Measurements from ENCODE around the gene PARN. TPM values are rescaled to one million over a fixed set of nuclear protein-coding genes. Genes with fewer than 3 reads are reported as not detected.

PARN gene
- polyA plus RNA-seq, 3 donors = 18.4 to 24.4 (median 19.1) TPM

GRCh38 chr16:14424595-14424994 lies 205.5 kb downstream of the PARN start:
- DNase-seq = no peak
- Histone ChIP-seq H3K4me3 (replicated peaks in 1 of 3; ENCODE audit: low read depth in 2 of 3, low read length in 3 of 3) (no peak overlapping the region), H3K79me2 (ENCODE audit: insufficient read depth, low read length) (no peaks in the 10 kb centered on the region), H3K27ac (ENCODE audit: low read depth in 1 of 2, low read length in 2 of 2) (no peak overlapping the region), H2AFZ (ENCODE audit: insufficient read depth, low read depth, low read length, poor library complexity, severe bottlenecking) (no peak overlapping the region), H3K36me3 (replicated peaks in 1 of 2; ENCODE audit: control insufficient read depth in 1 of 2, insufficient read depth in 2 of 2, low read length in 2 of 2) (no peaks in the 10 kb centered on the region), H3K27me3 (ENCODE audit: control insufficient read depth in 2 of 2, insufficient read depth in 2 of 2, low read length in 2 of 2) (no peaks in the 10 kb centered on the region), H3K9ac (ENCODE audit: insufficient read depth, low read length, poor library complexity, severe bottlenecking) (no peak overlapping the region), H3K4me2 (replicated peaks; ENCODE audit: extremely low read depth, low read length, poor library complexity, severe bottlenecking) (no peak overlapping the region), H4K20me1 (ENCODE audit: insufficient read depth, low read length) (no peaks in the 10 kb centered on the region), H3K9me3 (replicated peaks in 1 of 2; ENCODE audit: control insufficient read depth in 1 of 2, insufficient read depth in 1 of 2, low read length in 2 of 2) (no peaks in the 10 kb centered on the region), H3K4me1 (ENCODE audit: control insufficient read depth in 1 of 2, insufficient read depth in 2 of 2, low read length in 2 of 2) (no peaks in the 10 kb centered on the region)
- H3K4me1 Mint-ChIP-seq = peaks cover 12% of the 10 kb centered on the region
- 78% methylated on average over 4 of the region's 4 CpGs for WGBS (ENCODE audit: insufficient coverage)
- H3K27ac Mint-ChIP-seq = no peak overlapping the region
- TF ChIP-seq CTCF (IDR thresholded peaks at IDR 0.05) = no peak
- intact Hi-C loops (cut with micrococcal nuclease) = no loop called here
- no peaks in the 10 kb centered on the region for H3K9me3 Mint-ChIP-seq
- H3K36me3 Mint-ChIP-seq = peaks cover 6 to 19% of the 10 kb centered on the region in 2 donors
- H3K27me3 Mint-ChIP-seq (ENCODE audit: low read depth in 3 of 3) = peaks cover 0 to 4% (median 1%) of the 10 kb centered on the region in 3 donors
- no peak overlapping the region for H3K4me3 Mint-ChIP-seq

GRCh38 chr16:14423344-14423743 lies 206.7 kb downstream of the PARN start:
- Histone ChIP-seq H3K4me3 (replicated peaks in 1 of 3; ENCODE audit: low read depth in 2 of 3, low read length in 3 of 3) (no peak overlapping the region), H3K4me1 (ENCODE audit: control insufficient read depth in 1 of 2, insufficient read depth in 2 of 2, low read length in 2 of 2) (no peaks in the 10 kb centered on the region), H3K27ac (ENCODE audit: low read depth in 1 of 2, low read length in 2 of 2) (no peak overlapping the region), H3K36me3 (replicated peaks in 1 of 2; ENCODE audit: control insufficient read depth in 1 of 2, insufficient read depth in 2 of 2, low read length in 2 of 2) (no peaks in the 10 kb centered on the region), H3K79me2 (ENCODE audit: insufficient read depth, low read length) (no peaks in the 10 kb centered on the region), H3K27me3 (ENCODE audit: control insufficient read depth in 2 of 2, insufficient read depth in 2 of 2, low read length in 2 of 2) (no peaks in the 10 kb centered on the region), H3K9me3 (replicated peaks in 1 of 2; ENCODE audit: control insufficient read depth in 1 of 2, insufficient read depth in 1 of 2, low read length in 2 of 2) (no peaks in the 10 kb centered on the region), H2AFZ (ENCODE audit: insufficient read depth, low read depth, low read length, poor library complexity, severe bottlenecking) (no peak overlapping the region), H3K4me2 (replicated peaks; ENCODE audit: extremely low read depth, low read length, poor library complexity, severe bottlenecking) (no peak overlapping the region), H4K20me1 (ENCODE audit: insufficient read depth, low read length) (no peaks in the 10 kb centered on the region), H3K9ac (ENCODE audit: insufficient read depth, low read length, poor library complexity, severe bottlenecking) (no peak overlapping the region)
- Mint-ChIP-seq H3K36me3 (peaks cover 1 to 10% of the 10 kb centered on the region in 2 donors), H3K9me3 (peaks cover 0 to 3% (median 0%) of the 10 kb centered on the region in 7 donors), H3K4me1 (peaks cover 14% of the 10 kb centered on the region), H3K4me3 (no peak overlapping the region), H3K27me3 (ENCODE audit: low read depth in 3 of 3) (peaks cover 0 to 4% (median 2%) of the 10 kb centered on the region in 3 donors), H3K27ac (no peak overlapping the region)
- intact Hi-C loops (cut with micrococcal nuclease) = no loop called here
- 88% methylated on average over 4 of the region's 4 CpGs for WGBS (ENCODE audit: insufficient coverage)
- no peak for TF ChIP-seq CTCF (IDR thresholded peaks at IDR 0.05)
- no peak for DNase-seq

Measured in CD14-positive monocyte (primary cell).